Central memory CD4-positive, alpha-beta T cell (primary cell): ENCODE measurements around the gene ELF2.
"Not testable (repeated sequence)": the region's sequence is repeated elsewhere in the genome, so short reads cannot be mapped to it uniquely, and the experiment has no call there.

Experiments used
- DNase-seq: peaks from one replicate; pipeline ENCODE4 v3.0.0; 2022

ELF2 gene

GRCh38 chr4:139076016-139076744, 100.8 kb downstream of the ELF2 start:
- no peak for DNase-seq

GRCh38 chr4:139060591-139060990, 116.4 kb downstream of the ELF2 start:
- DNase-seq: no peak

GRCh38 chr4:139059026-139059425, 118.0 kb downstream of the ELF2 start:
- not testable (repeated sequence) for DNase-seq

GRCh38 chr4:139054791-139055505, 122.1 kb downstream of the ELF2 start:
- no peak for DNase-seq

GRCh38 chr4:139053909-139054308, 123.1 kb downstream of the ELF2 start:
- DNase-seq: no peak

DNA sequence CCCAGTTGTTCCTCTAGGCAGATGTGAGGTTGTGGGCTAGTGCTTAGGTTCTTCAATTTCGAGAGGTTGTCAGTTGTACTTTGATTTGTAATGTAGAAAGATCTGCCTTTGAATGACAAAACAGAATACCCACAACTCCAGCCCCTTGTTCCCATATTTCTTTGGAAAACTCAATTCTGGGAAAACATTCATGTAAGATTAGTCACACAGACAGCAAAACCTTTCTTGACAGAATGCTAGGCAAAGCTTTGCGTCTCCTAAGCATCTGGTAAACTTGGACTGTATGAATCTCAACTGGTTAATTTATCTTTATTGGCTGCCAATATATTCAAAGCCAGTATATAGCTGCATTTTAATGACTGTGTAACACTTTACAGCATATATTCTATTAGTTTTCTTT, 126.6 kb downstream of the ELF2 start:
- DNase-seq: no peak

- no peak for DNase-seq
Observed at GRCh38 chr4:139048026-139048425, 129.0 kb downstream of the ELF2 start.

DNA sequence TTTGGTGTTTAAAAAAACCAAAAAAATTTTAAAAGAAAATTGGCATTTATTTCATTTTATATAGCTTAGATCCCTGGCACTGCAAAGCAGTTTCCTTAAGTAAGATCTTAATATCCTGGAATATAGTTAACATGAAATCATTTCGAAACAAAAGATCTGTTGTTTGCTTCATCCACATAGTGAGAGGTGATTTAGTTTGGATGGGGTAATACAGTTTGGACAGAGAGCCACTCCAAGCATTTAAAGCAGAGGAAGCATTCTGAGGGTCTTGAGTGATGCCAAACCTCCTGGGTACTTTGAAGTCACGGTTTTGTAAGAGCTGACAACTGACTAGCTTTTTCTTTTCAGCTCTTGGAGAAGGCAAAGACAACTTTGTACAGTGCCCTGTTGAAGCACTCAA, 132.7 kb downstream of the ELF2 start:
- DNase-seq: no peak

- DNase-seq: no peak
Observed at GRCh38 chr4:139042981-139043460, 134.0 kb downstream of the ELF2 start.

DNA sequence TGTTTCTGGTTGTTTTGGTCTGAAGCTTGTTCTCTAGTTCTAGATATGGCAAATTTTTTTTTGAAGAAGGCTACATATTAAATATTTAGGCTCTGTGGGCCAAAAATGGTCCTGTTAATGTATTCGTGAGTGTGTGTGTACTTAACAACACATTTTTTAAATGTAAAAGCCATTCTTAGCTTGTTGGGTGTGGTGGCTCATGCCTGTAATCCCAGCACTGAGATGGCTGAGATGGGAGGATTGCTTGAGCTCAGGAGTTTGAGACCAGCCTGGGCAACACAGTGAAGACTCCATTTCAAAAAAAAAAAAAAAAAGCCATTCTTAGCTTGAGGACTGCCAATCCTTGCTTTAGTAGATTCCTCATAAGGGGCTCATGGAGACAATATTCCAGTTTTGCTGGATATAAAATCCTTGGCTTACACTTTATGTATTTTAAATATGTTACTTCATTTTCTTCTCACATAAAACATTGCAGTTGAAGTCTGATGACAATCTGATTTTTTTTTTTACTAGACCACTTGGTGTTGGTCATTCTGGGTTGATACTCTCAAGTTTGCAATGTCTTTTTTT, 138.1 kb downstream of the ELF2 start:
- DNase-seq: no peak

- no peak for DNase-seq
Observed at GRCh38 chr4:139036885-139037284, 140.1 kb downstream of the ELF2 start.

GRCh38 chr4:139035650-139036049, 141.4 kb downstream of the ELF2 start:
- DNase-seq: no peak

- peak; percentile 65 for DNase-seq
Observed at GRCh38 chr4:139030614-139031235, 146.3 kb downstream of the ELF2 start.

DNA sequence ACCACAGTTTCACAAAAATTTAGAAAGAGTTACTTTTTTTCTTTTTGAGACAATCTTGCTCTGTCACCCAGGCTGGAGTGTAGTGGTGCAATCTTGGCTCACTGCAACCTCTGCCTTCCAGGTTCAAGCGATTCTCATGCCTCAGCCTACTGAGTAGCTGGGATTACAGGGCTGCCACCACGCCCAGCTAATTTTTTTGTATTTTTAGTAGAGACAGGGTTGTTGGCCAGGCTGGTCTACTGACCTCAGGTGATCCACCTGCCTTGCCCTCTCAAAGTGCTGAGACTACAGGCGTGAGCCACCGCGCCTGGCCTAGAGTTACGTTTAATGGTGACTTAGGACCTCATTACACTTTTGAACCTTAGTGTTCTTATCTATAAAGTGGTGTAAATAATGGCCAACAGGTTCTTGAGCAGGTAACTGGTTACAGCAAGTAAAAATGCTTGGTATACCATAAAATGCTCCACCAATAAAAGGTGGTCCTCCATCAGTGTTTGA, 147.1 kb downstream of the ELF2 start:
- not testable (repeated sequence) for DNase-seq

DNA sequence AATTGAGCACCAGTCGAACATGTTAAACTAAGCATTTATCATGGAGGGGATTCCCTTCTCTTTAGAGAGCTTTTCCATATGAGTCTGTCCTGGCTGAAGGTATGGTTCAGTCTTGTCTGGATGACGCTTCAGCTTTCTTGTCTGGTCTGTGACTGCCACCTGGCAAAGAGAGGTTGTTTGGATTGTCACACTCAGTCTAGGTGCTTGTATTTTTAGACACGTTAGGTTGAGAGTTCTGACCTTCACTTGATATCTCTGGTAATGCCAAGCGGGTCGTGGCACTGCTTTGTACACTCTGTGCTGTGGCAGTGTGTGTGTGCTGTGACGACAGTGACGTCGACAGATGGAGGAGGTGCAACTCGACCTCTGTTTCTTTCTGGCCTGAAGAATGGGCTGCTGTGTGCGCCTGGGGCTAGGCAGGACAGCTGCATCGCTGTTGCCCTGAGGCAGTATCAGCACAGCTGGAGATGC, 148.8 kb downstream of the ELF2 start:
- DNase-seq: no peak

DNA sequence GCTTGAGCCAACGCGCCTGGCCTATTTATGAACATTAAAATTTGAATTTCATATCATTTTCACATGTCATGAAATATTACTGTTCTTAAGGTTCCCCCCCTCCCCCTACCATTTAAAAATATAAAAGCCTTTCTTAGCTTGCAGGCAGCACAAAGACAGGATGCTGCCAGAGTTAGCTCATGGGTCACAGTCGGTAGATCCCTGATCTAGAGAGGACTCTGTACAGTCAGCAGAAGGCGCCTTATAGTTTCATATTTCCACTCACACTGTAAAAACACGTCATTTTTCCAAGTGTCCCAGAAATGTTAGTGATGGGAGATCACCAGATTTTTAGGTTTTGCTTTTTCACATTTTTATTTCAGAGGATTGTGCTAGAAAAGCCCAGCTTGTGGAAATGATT, 149.2 kb downstream of the ELF2 start:
- DNase-seq: no peak

DNA sequence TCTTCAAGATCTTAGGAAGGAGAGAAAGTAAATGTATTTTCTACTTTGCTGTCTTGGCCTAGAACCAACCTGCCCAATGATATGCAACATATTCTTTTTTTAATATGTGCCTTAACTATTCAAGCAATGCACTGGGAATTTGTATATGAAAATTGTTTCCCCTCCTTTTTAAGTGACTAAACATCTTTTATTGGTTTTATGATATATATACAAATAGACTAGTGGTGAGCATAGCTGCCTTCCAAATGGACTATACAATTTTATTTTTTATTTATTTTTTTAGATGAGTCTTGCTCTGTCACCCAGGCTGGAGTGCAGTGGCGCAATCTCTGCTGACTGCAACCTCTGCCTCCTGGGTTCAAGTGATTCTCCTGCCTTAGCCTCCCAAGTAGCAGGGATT, 151.2 kb downstream of the ELF2 start:
- DNase-seq: no peak

- DNase-seq: no peak
Observed at GRCh38 chr4:139024686-139025085, 152.3 kb downstream of the ELF2 start.

DNA sequence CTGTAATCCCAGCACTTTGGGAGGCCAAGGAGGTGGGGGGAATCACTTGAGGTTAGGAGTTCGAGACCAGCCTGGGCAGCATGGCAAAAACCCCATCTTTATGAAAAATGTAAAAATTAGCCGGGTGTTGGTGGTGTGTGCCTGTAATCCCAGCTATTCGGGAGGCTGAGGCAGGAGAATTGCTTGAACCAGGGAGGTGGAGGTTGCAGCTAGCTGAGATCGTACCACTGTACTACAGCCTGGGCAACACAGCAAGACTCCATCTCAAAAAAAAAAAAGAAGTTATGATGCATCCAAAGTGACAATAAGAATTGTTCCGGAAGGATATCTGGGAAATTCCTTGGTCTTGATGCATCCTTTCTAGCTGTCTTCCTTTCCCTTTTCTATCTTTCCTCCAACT, 154.2 kb downstream of the ELF2 start:
- DNase-seq: no peak

- not testable (repeated sequence) for DNase-seq
Observed at GRCh38 chr4:139021071-139021470, 155.9 kb downstream of the ELF2 start.

DNA sequence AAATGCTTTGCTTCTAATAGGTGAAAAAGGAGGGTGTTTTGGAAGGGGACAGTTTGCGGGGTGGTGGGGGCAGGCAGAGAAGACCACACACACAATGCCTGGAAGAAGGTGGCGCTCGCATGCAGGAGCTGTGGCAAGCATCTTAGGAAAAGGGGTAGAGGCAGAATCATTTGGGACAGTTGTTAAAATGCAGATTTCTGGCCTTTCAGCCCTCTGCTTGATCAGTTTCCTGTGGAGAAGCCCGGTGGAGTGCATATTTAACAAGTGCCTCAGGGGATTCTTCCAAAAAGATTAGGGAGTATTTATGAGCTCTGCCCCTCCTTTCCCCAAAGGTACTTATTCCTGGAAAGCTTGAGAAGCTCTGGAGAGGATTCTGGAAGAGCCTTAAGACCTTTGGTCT, 156.6 kb downstream of the ELF2 start:
- no peak for DNase-seq

- DNase-seq: no peak
Observed at GRCh38 chr4:139018971-139019758, 157.9 kb downstream of the ELF2 start.
